Measurements from ENCODE around the gene CDK19.

The CDK19 gene

GRCh38 chr6:110693994-110694393, 121.3 kb downstream of the CDK19 start:
- DNase-seq: no peak

GRCh38 chr6:110693296-110693695, 122.0 kb downstream of the CDK19 start:
- no peak for DNase-seq

- DNase-seq: no peak
These were observed 124.4 kb downstream of the CDK19 start for GRCh38 chr6:110690916-110691315.

- DNase-seq: no peak
These were observed 125.1 kb downstream of the CDK19 start for GRCh38 chr6:110690106-110690654.

- no peak for DNase-seq
These were observed 125.9 kb downstream of the CDK19 start for GRCh38 chr6:110689275-110689935.

- no peak for DNase-seq
These were observed 126.5 kb downstream of the CDK19 start for GRCh38 chr6:110688661-110689268.

- DNase-seq: no peak
These were observed 127.9 kb downstream of the CDK19 start for GRCh38 chr6:110687326-110687725.

GRCh38 chr6:110683241-110683640, 132.0 kb downstream of the CDK19 start:
- DNase-seq: no peak

- peak; percentile 83 for DNase-seq
These were observed 132.8 kb downstream of the CDK19 start for GRCh38 chr6:110682460-110682853.

- no peak for DNase-seq
These were observed 133.5 kb downstream of the CDK19 start for GRCh38 chr6:110681543-110682459.

- DNase-seq: no peak
These were observed 138.9 kb downstream of the CDK19 start for GRCh38 chr6:110676396-110676795.

GRCh38 chr6:110674096-110674495, 141.2 kb downstream of the CDK19 start:
- DNase-seq: no peak

GRCh38 chr6:110672122-110672521, 143.1 kb downstream of the CDK19 start:
- no peak for DNase-seq

- no peak for DNase-seq
These were observed 143.8 kb downstream of the CDK19 start for GRCh38 chr6:110671447-110671846.

- no peak for DNase-seq
These were observed 149.7 kb downstream of the CDK19 start for GRCh38 chr6:110665600-110665999.

GRCh38 chr6:110664933-110665332, 150.3 kb downstream of the CDK19 start:
- DNase-seq: no peak

GRCh38 chr6:110662490-110663211, 152.6 kb downstream of the CDK19 start:
- no peak for DNase-seq

GRCh38 chr6:110661414-110661813, 153.9 kb downstream of the CDK19 start:
- no peak for DNase-seq

GRCh38 chr6:110660066-110660655, 155.1 kb downstream of the CDK19 start:
- no peak for DNase-seq

GRCh38 chr6:110658631-110659211, 156.5 kb downstream of the CDK19 start:
- no peak for DNase-seq

- DNase-seq: peak; percentile 97
These were observed 158.8 kb downstream of the CDK19 start for GRCh38 chr6:110656492-110656891.

- DNase-seq: no peak
These were observed 159.4 kb downstream of the CDK19 start for GRCh38 chr6:110655821-110656220.

All from NCI-H526 treated with DMSO at 0.1 percent for 48 hours (cell line).